K562 (cell line): ENCODE results near the gene KCNC3. TPM values are rescaled to one million over a fixed set of nuclear protein-coding genes. Genes with fewer than 3 reads are reported as not detected.

Source experiments
- ATAC-seq: fragments of 200-7000 bp; cut with Tn5 transposase; 3 replicates; pipeline ENCODE4 v1.9.1; 2020; ENCODE audit warnings: moderate library complexity
- BruUV-seq: library from RNA; stranded (reverse); fragments of 400-500 nt; replicated peaks from 2 replicates; lab custom pipeline; 2021; lab: Mats Ljungman, UMichigan
- CTCF ChIA-PET: fragments of 300-600 bp; formaldehyde crosslinking; extraction: SDS; loops from one replicate; lab custom pipeline; 2021; ENCODE audit warnings: low intra/inter-chr PET ratio; lab: Yijun Ruan, JAX
- POLR2A ChIA-PET: fragments of 300-600, 350-650 bp; sonication (Branson Sonifier 250); formaldehyde crosslinking; extraction: SDS; loops from one replicate; lab custom pipeline; 2021; ENCODE audit warnings: antibody characterized with exemption, inconsistent platforms; lab: Yijun Ruan, JAX
- DNase-seq, 4 experiments: peaks; one replicate each; pipeline versions ENCODE4 v3.0.0 to v3.0.0-alpha.2; 2011 to 2018; ENCODE audit warnings: low spot score in 3 of 4, mixed read lengths in 3 of 4; ENCODE audit errors: extremely low read depth in 1 of 4
- FAIRE-seq: peaks from 2 replicates; lab custom pipeline; 2011; peaks lifted over from hg19 to GRCh38; lab: Jason Lieb, UNC
- H2AFZ ChIP-seq: 2 replicates; pipeline ENCODE4 v1.6.0; 2011; ENCODE audit warnings: low read depth, low read length, control low read depth, inconsistent platforms
- H3K27ac ChIP-seq: fragments of 200-600 bp; 3 replicates; pipeline ENCODE4 v1.8.0; 2011; ENCODE audit warnings: low read depth, mild to moderate bottlenecking, control low read depth, inconsistent platforms, low read length, moderate library complexity, mixed read lengths; ENCODE audit errors: extremely low read depth
- H3K27me3 ChIP-seq, 2 experiments: fragments of 300-600 bp in 1 of 2; 2 replicates in 1 of 2; 3 replicates in 1 of 2; pipeline versions ENCODE4 v1.6.0 to v1.8.0; 2011; ENCODE audit warnings: inconsistent platforms in 2 of 2, low read length in 2 of 2, mild to moderate bottlenecking in 1 of 2, mixed read lengths in 1 of 2, moderate library complexity in 1 of 2; ENCODE audit not compliant: control insufficient read depth in 2 of 2, insufficient read depth in 2 of 2
- H3K36me3 ChIP-seq: fragments of 300-600 bp; 3 replicates; pipeline ENCODE4 v1.8.0; 2011; ENCODE audit warnings: mild to moderate bottlenecking, low read length, inconsistent platforms; ENCODE audit not compliant: control insufficient read depth, insufficient read depth
- H3K4me1 ChIP-seq, 2 experiments: fragments of 200-600 bp in 1 of 2; replicated peaks in 1 of 2; 2 replicates in 1 of 2; 3 replicates in 1 of 2; pipeline versions ENCODE4 v1.5.1 to v1.8.0; 2011; ENCODE audit warnings: inconsistent platforms in 2 of 2, low read length in 2 of 2, mild to moderate bottlenecking in 1 of 2, mixed read lengths in 1 of 2, moderate library complexity in 1 of 2; ENCODE audit not compliant: control insufficient read depth in 2 of 2, insufficient read depth in 2 of 2
- H3K4me2 ChIP-seq: 2 replicates; pipeline ENCODE4 v1.6.1; 2011; ENCODE audit warnings: low read length, control low read depth, inconsistent platforms, mixed read lengths; ENCODE audit not compliant: insufficient read depth
- H3K4me3 ChIP-seq: fragments of 200-600 bp; sonication (generic), shearing (Covaris generic); 2 replicates; pipeline ENCODE4 v1.5.1; 2016; ENCODE audit warnings: control low read depth, inconsistent platforms
- H3K79me2 ChIP-seq: fragments of 200-600 bp; 3 replicates; pipeline ENCODE4 v1.8.0; 2011; ENCODE audit warnings: low read length, inconsistent platforms; ENCODE audit not compliant: control insufficient read depth, insufficient read depth
- H3K9ac ChIP-seq, 2 experiments: 2 replicates each; pipeline versions ENCODE4 v1.6.0 to v1.6.1; 2011; ENCODE audit warnings: low read depth in 2 of 2, low read length in 2 of 2, control low read depth in 1 of 2, inconsistent platforms in 1 of 2, mild to moderate bottlenecking in 1 of 2, mixed read lengths in 1 of 2; ENCODE audit not compliant: insufficient read depth in 1 of 2
- H3K9me1 ChIP-seq: one replicate; pipeline ENCODE4 v1.6.0; 2011; ENCODE audit warnings: inconsistent platforms, mild to moderate bottlenecking, low read length, moderate library complexity; ENCODE audit not compliant: control insufficient read depth, insufficient read depth
- H3K9me3 ChIP-seq: replicated peaks from 2 replicates; pipeline ENCODE4 v1.5.1; 2011; ENCODE audit warnings: low read depth, low read length, inconsistent platforms; ENCODE audit not compliant: control insufficient read depth, insufficient read depth
- H4K20me1 ChIP-seq: replicated peaks from 2 replicates; pipeline ENCODE4 v1.6.1; 2011; ENCODE audit warnings: low read length, inconsistent platforms, mixed read lengths; ENCODE audit not compliant: control insufficient read depth, insufficient read depth
- BRCA1 ChIP-seq, 2 experiments: fragments of 450-650 bp in 1 of 2; sonication (generic) in 1 of 2; formaldehyde crosslinking in 1 of 2; IDR thresholded peaks; 2 replicates each; pipeline versions ENCODE4 v1.5.0 to v1.6.1; 2017 to 2020; ENCODE audit warnings: mild to moderate bottlenecking in 1 of 2, missing genetic modification reagents in 1 of 2
- CREM ChIP-seq: IDR thresholded peaks from 2 replicates; pipeline ENCODE4 v1.6.1; 2014; ENCODE audit warnings: antibody characterized with exemption, low read depth
- DIDO1 ChIP-seq: fragments of 450-650 bp; IDR thresholded peaks from 2 replicates; pipeline ENCODE4 v1.6.1; 2016; ENCODE audit warnings: low read depth, missing biosample characterization, missing genetic modification characterization
- EP400 ChIP-seq: fragments of 450-650 bp; IDR thresholded peaks from 2 replicates; pipeline ENCODE4 v1.6.1; 2017; ENCODE audit warnings: antibody characterized with exemption, mild to moderate bottlenecking, moderate library complexity
- HOXB6 ChIP-seq: fragments of 250-450 bp; sonication (Bioruptor Pico); IDR thresholded peaks from 2 replicates; pipeline ENCODE4 v1.5.1; 2022; ENCODE audit warnings: mild to moderate bottlenecking, borderline replicate concordance
- KDM5B ChIP-seq: fragments of 200-600 bp; sonication (generic); IDR thresholded peaks from 2 replicates; pipeline ENCODE4 v1.6.1; 2012; ENCODE audit warnings: low read depth, mild to moderate bottlenecking, moderate library complexity, low read length, control low read depth, inconsistent platforms; ENCODE audit not compliant: insufficient replicate concordance
- KLF1 ChIP-seq: fragments of 450-650 bp; IDR thresholded peaks from 2 replicates; pipeline ENCODE4 v1.6.1; 2016; ENCODE audit warnings: missing genetic modification characterization, missing compliant biosample characterization
- LARP7 ChIP-seq: fragments of 450-650 bp; IDR thresholded peaks from 2 replicates; pipeline ENCODE4 v1.6.1; 2016
- MAFK ChIP-seq: IDR thresholded peaks from 2 replicates; pipeline ENCODE4 v1.6.1; 2011; ENCODE audit warnings: low read length, improper control_type of control experiment
- MAZ ChIP-seq, 2 experiments: fragments of 450-650 bp in 1 of 2; sonication (generic) in 1 of 2; formaldehyde crosslinking; IDR thresholded peaks in 1 of 2; conservative IDR thresholded peaks in 1 of 2; 2 replicates each; pipeline versions ENCODE4 v1.4.0 to v1.5.0; 2020; ENCODE audit warnings: mild to moderate bottlenecking in 1 of 2, missing genetic modification reagents in 1 of 2
- MED1 ChIP-seq: sonication (generic); formaldehyde crosslinking; IDR thresholded peaks from 2 replicates; pipeline ENCODE4 v1.8.1; 2023; ENCODE audit warnings: missing genetic modification reagents, borderline replicate concordance
- TAF1 ChIP-seq: IDR thresholded peaks from 2 replicates; pipeline ENCODE4 v1.6.1; 2011; ENCODE audit warnings: mild to moderate bottlenecking, low read length, moderate library complexity; ENCODE audit not compliant: insufficient read depth, control insufficient read depth, severe bottlenecking; ENCODE audit errors: extremely low read depth
- TOE1 ChIP-seq, 2 experiments: fragments of 450-650 bp in 1 of 2; sonication (generic) in 1 of 2; formaldehyde crosslinking in 1 of 2; IDR thresholded peaks; 2 replicates each; pipeline versions ENCODE4 v1.7.1 to v1.8.0; 2016 to 2022; ENCODE audit warnings: borderline replicate concordance in 2 of 2, mild to moderate bottlenecking in 2 of 2, antibody characterized with exemption in 1 of 2, inconsistent platforms in 1 of 2, low read depth in 1 of 2, missing genetic modification reagents in 1 of 2, moderate library complexity in 1 of 2
- ZNF263 ChIP-seq: sonication (generic); formaldehyde crosslinking; IDR thresholded peaks from 2 replicates; pipeline ENCODE4 v1.8.0; 2022; ENCODE audit warnings: mild to moderate bottlenecking, missing genetic modification reagents, borderline replicate concordance
- WGBS: fragments of 100-300 bp; shearing (Covaris generic); methylation state at CpG from one replicate; pipeline ENCODE4 v1.1.6; 2016; ENCODE audit warnings: low coverage, mixed read lengths; ENCODE audit not compliant: insufficient coverage; ENCODE audit errors: missing lambda C conversion rate; 5-methylcytosine and 5-hydroxymethylcytosine counted together
- in situ Hi-C: fragments of 300-500 bp; cut with MboI; formaldehyde crosslinking; loops from 4 replicates; pipeline ENCODE4 v1.15.0; 2018; ENCODE audit warnings: inconsistent platforms, mixed read lengths
- intact Hi-C: fragments of 100-400 bp; cut with micrococcal nuclease; formaldehyde crosslinking; loops from 2 replicates; pipeline ENCODE4 v1.14.2; 2022
- polyA plus RNA-seq, 8 experiments: library from polyadenylated mRNA; depleted of rRNA in 4 of 8; stranded (reverse) in 5 of 8; unstranded in 3 of 8; fragments of >200 nt; fragmentation: Nextera tagmentation in 2 of 8; fragmentation: Illumina TruSeq in 1 of 8; extraction: Ambion mirVana in 2 of 8; extraction: Trizol in 1 of 8; gene quantifications; 2 replicates each; pipeline versions ENCODE4 v1.2.1 to v1.2.3, GENCODE V29; 2011 to 2014; ENCODE audit warnings: inconsistent platforms in 1 of 8, missing spikeins in 1 of 8
- total RNA-seq, 7 experiments: library from RNA; depleted of rRNA in 6 of 7; stranded (reverse); fragments of >200 nt in 6 of 7; fragmentation: Illumina TruSeq in 2 of 7; extraction: Trizol in 2 of 7; gene quantifications; 2 replicates each; pipeline versions ENCODE4 v1.2.1 to v1.2.3, GENCODE V29; 2011 to 2021; ENCODE audit warnings: low replicate concordance in 1 of 7
- TF ChIP-seq, protein P1 (sequence below): fragments of 200-800 bp; sonication (Bioruptor generic); IDR thresholded peaks from 2 replicates; pipeline ENCODE4 v1.6.1; 2017; ENCODE audit warnings: missing genetic modification characterization, missing compliant biosample characterization
- TF ChIP-seq, protein P2 (sequence below), 2 experiments: IDR thresholded peaks; 2 replicates each; pipeline ENCODE4 v1.6.1; 2011; ENCODE audit warnings: borderline replicate concordance in 1 of 2, control low read depth in 1 of 2, low read depth in 1 of 2, low read length in 1 of 2, mild to moderate bottlenecking in 1 of 2, mixed read lengths in 1 of 2, moderate library complexity in 1 of 2; ENCODE audit not compliant: insufficient read depth in 1 of 2, insufficient read length in 1 of 2, poor library complexity in 1 of 2, severe bottlenecking in 1 of 2; ENCODE audit errors: extremely low read depth in 1 of 2

Gene KCNC3
- total and polyA plus RNA-seq, 9 of the 15 experiments (the other 6 are each of a cell fraction or from before 2014, with no cell fraction given), result 0.03 to 26.2 (median 2.0) TPM

DNA sequence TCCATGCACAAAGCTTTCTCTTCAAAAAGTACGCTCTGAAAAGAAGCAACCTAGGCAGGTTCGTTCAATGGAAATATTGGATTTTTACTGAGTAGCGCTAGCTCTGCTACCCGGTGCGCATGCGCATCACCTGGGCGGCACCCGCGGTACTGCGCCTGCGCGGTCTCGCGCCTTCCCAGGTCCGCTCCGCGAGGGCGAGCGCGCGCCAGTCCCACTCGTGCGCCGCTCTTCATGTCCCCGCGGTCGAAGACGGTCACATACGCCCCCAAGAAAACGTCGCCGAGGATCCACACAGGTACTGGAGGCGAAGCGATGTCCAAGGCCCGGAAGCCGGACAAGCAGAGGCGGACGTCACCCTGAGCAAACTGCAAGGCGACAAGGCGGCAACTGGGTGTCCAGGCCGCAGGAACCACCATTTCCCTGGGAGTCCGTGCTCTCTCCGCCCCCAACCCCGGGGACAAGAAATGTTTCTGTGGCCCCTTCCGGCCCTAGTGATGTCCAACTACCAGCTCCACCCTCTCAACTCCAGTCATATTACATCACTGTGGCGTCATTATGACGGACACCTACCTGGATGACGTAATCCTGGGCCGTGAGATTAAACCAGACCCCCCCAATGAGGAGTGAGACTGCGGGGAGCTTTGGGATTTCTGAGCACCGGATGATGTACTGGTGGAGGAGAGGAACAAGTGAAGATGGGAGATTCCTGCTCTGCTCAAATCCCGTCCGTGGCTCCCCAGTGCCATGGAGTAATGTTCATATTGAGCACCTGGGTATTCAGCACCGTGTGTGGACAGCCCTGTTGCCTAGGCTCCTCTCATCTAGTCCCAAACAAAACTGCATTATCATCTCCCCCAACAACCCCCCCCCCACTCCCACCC, 4.8 kb upstream of the KCNC3 start:
- Histone ChIP-seq H3K4me1 (peaks cover 38 to 55% of the 10 kb centered on the region in 2 experiments; a peak in 4 of 5 replicates), H3K9me1 (no peaks in the 10 kb centered on the region), H3K4me2 (peak overlapping the region; percentile 89), H3K79me2 (peaks cover 27% of the 10 kb centered on the region), H4K20me1 (no peaks in the 10 kb centered on the region), H3K36me3 (no peaks in the 10 kb centered on the region; the same call in 2 of the 3 replicates), H3K27ac (peak overlapping the region; percentile 95), H3K9me3 (no peaks in the 10 kb centered on the region), H3K9ac (peak overlapping the region; percentile 82 to 93), H3K27me3 (no peaks in the 10 kb centered on the region), H3K4me3 (peak overlapping the region; percentile 41), H2AFZ (peak overlapping the region; percentile 94)
- POLR2A ChIA-PET, result interaction anchor here (0.9 to 1.0 kb wide), 2 partner anchors 17 to 179 kb away, joined by 3 read pairs; no protein-coding TSS in a partner anchor
- DNase-seq, result peak; percentile 90 to 99 (median 98)
- ATAC-seq, result peak; percentile 3; the same call in 1 of the 3 replicates
- WGBS, result 6% methylated on average over 47 of the region's 54 CpGs
- in situ Hi-C loops, result loop anchor here (10.0 kb wide), 1 partner anchor 1219 kb away; the partner anchor contains the start of genes C19orf73, LIN7B and PPFIA3
- CTCF ChIA-PET, result interaction anchor here (0.5 kb wide), 1 partner anchor 215 kb away, joined by 3 read pairs; no protein-coding TSS in a partner anchor
- no peak for FAIRE-seq
- intact Hi-C loops, result no loop called here
- TSS peak; percentile 48 for BruUV-seq
- TF ChIP-seq DIDO1 (tag), result 0 out of 2 replicates have a peak, but pooled peaks have one; percentile 7
- TF ChIP-seq MED1 (CRISPR knock-in tag), result 0 out of 2 replicates have a peak, but pooled peaks have one; percentile 33
- peak; percentile 78; the same call in 1 of the 2 replicates for TF ChIP-seq KLF1 (tag)
- peak; percentile 67 to 71; a peak in 2 of 4 replicates for TF ChIP-seq MAZ (CRISPR knock-in tag; conservative IDR thresholded peaks at IDR 0.05 in 1 of 2, IDR thresholded peaks at IDR 0.05 in 1 of 2)
- peak; percentile 83 for TF ChIP-seq KDM5B
- TF ChIP-seq ZNF263, result peak; percentile 16; the same call in 1 of the 2 replicates
- TF ChIP-seq EP400, result peak; percentile 87
- TF ChIP-seq LARP7, result 0 out of 2 replicates have a peak, but pooled peaks have one; percentile 12
- TF ChIP-seq HOXB6 (CRISPR knock-in tag), result no peak
- no peak for TF ChIP-seq MAFK
- TF ChIP-seq CREM, result peak; percentile 98
- no peak for TF ChIP-seq BRCA1 (IDR thresholded peaks at IDR 0.05)
- TF ChIP-seq BRCA1 (CRISPR knock-in tag; IDR thresholded peaks at IDR 0.05), result 0 out of 2 replicates have a peak, but pooled peaks have one; percentile 87
- peak; percentile 71; the same call in 1 of the 2 replicates for TF ChIP-seq TOE1 (IDR thresholded peaks at IDR 0.05; ENCODE audit: borderline replicate concordance)
- TF ChIP-seq TOE1 (CRISPR knock-in tag; IDR thresholded peaks at IDR 0.05; ENCODE audit: borderline replicate concordance, low read depth), result 0 out of 2 replicates have a peak, but pooled peaks have one; percentile 86
- peak; percentile 48 for TF ChIP-seq TAF1
- TF ChIP-seq, protein P1, sequence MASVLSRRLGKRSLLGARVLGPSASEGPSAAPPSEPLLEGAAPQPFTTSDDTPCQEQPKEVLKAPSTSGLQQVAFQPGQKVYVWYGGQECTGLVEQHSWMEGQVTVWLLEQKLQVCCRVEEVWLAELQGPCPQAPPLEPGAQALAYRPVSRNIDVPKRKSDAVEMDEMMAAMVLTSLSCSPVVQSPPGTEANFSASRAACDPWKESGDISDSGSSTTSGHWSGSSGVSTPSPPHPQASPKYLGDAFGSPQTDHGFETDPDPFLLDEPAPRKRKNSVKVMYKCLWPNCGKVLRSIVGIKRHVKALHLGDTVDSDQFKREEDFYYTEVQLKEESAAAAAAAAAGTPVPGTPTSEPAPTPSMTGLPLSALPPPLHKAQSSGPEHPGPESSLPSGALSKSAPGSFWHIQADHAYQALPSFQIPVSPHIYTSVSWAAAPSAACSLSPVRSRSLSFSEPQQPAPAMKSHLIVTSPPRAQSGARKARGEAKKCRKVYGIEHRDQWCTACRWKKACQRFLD, result peak; percentile 90
- TF ChIP-seq, protein P2, sequence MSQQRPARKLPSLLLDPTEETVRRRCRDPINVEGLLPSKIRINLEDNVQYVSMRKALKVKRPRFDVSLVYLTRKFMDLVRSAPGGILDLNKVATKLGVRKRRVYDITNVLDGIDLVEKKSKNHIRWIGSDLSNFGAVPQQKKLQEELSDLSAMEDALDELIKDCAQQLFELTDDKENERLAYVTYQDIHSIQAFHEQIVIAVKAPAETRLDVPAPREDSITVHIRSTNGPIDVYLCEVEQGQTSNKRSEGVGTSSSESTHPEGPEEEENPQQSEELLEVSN (IDR thresholded peaks at IDR 0.05; ENCODE audit: borderline replicate concordance in 1 of 2, extremely low read depth in 1 of 2, insufficient read depth in 1 of 2, insufficient read length in 1 of 2, low read depth in 1 of 2, low read length in 1 of 2, poor library complexity in 1 of 2, severe bottlenecking in 1 of 2), result peak; percentile 99 to 100
